GM12875 (cell line): Measurements from ENCODE around the gene PCBP3.
"Not testable (repeated sequence)": the region's sequence is repeated elsewhere in the genome, so short reads cannot be mapped to it uniquely, and the experiment has no call there.

Experiments used
- H3K4me3 ChIP-seq: one replicate; pipeline ENCODE4 v1.5.1; 2011; ENCODE audit warnings: low read depth, low read length, control low read depth
- CTCF ChIP-seq: IDR thresholded peaks from 2 replicates; pipeline ENCODE4 v1.5.1; 2011; ENCODE audit warnings: low read depth, mild to moderate bottlenecking, control low read depth, inconsistent platforms, low read length, moderate library complexity, borderline replicate concordance; ENCODE audit not compliant: insufficient read depth

The PCBP3 gene

GRCh38 chr21:45801989-45802388, 158.5 kb downstream of the PCBP3 start:
- no peak for TF ChIP-seq CTCF
- no peak overlapping the region for H3K4me3 ChIP-seq

GRCh38 chr21:45802425-45802824, 158.9 kb downstream of the PCBP3 start:
- no peak overlapping the region for H3K4me3 ChIP-seq
- no peak for TF ChIP-seq CTCF

- TF ChIP-seq CTCF: no peak
- H3K4me3 ChIP-seq: no peak overlapping the region
These were observed 159.6 kb downstream of the PCBP3 start for GRCh38 chr21:45802956-45803617.

GRCh38 chr21:45803618-45804340, 160.3 kb downstream of the PCBP3 start:
- no peak for TF ChIP-seq CTCF
- H3K4me3 ChIP-seq: no peak overlapping the region

GRCh38 chr21:45804809-45805313, 161.3 kb downstream of the PCBP3 start:
- no peak overlapping the region for H3K4me3 ChIP-seq
- TF ChIP-seq CTCF: no peak

- H3K4me3 ChIP-seq: no peak overlapping the region
- TF ChIP-seq CTCF: no peak
These were observed 161.8 kb downstream of the PCBP3 start for GRCh38 chr21:45805321-45805720.

- no peak for TF ChIP-seq CTCF
- no peak overlapping the region for H3K4me3 ChIP-seq
These were observed 162.5 kb downstream of the PCBP3 start for GRCh38 chr21:45806042-45806441.

GRCh38 chr21:45808663-45809062, 165.1 kb downstream of the PCBP3 start:
- not testable (repeated sequence) for H3K4me3 ChIP-seq
